SK-N-SH treated with all-trans-retinoic acid at 6 μM for 48 hours (cell line): ENCODE data around the gene DAB1.

Experiments used
- ARNTL ChIP-seq: fragments of 450-650 bp; formaldehyde crosslinking; IDR thresholded peaks from 2 replicates; pipeline ENCODE4 v1.5.0; 2020; ENCODE audit warnings: low read depth, mild to moderate bottlenecking, moderate library complexity, borderline replicate concordance
- CREB5 ChIP-seq: fragments of 250-450 bp; sonication (Bioruptor Pico); IDR thresholded peaks from 2 replicates; pipeline ENCODE4 v1.5.1; 2020; ENCODE audit warnings: low read depth, mild to moderate bottlenecking, moderate library complexity
- CSRNP3 ChIP-seq: fragments of 250-450 bp; sonication (Bioruptor Pico); IDR thresholded peaks from 2 replicates; pipeline ENCODE4 v1.5.1; 2021; ENCODE audit warnings: mild to moderate bottlenecking, moderate library complexity
- PATZ1 ChIP-seq: fragments of 250-450 bp; sonication (Bioruptor Pico); IDR thresholded peaks from 2 replicates; pipeline ENCODE4 v1.8.0; 2020; ENCODE audit warnings: mild to moderate bottlenecking, moderate library complexity, borderline replicate concordance
- PPARA ChIP-seq: fragments of 250-450 bp; sonication (Bioruptor Pico); IDR thresholded peaks from 2 replicates; pipeline ENCODE4 v1.5.0; 2020; ENCODE audit warnings: mild to moderate bottlenecking, borderline replicate concordance
- TSHZ2 ChIP-seq: fragments of 250-450 bp; sonication (Bioruptor Pico); IDR thresholded peaks from 2 replicates; pipeline ENCODE4 v1.5.0; 2020; ENCODE audit warnings: mild to moderate bottlenecking, moderate library complexity
- ZC3H10 ChIP-seq: fragments of 250-450 bp; sonication (Bioruptor Pico); IDR thresholded peaks from 2 replicates; pipeline ENCODE4 v1.5.1; 2021; ENCODE audit warnings: mild to moderate bottlenecking, moderate library complexity
- ZFP3 ChIP-seq: fragments of 250-450 bp; sonication (Bioruptor Pico); IDR thresholded peaks from 2 replicates; pipeline ENCODE4 v1.5.0; 2020; ENCODE audit warnings: mild to moderate bottlenecking, moderate library complexity

GRCh38 chr1:57007472-57007871, 416.4 kb downstream of the DAB1 start:
- TF ChIP-seq CREB5 (CRISPR knock-in tag) = no peak
- no peak for TF ChIP-seq ZC3H10
- no peak for TF ChIP-seq ARNTL (CRISPR knock-in tag)
- no peak for TF ChIP-seq PPARA
- no peak for TF ChIP-seq TSHZ2 (CRISPR knock-in tag)
- no peak for TF ChIP-seq CSRNP3 (CRISPR knock-in tag)
- no peak for TF ChIP-seq ZFP3
- TF ChIP-seq PATZ1 = no peak
